GM10266 (cell line): Measurements from ENCODE around the gene SUN2.

ENCODE experiments used
- DNase-seq: peaks from one replicate; pipeline ENCODE4 v3.0.0; 2012; ENCODE audit errors: extremely low spot score
- TF ChIP-seq, protein P1 (sequence below): IDR thresholded peaks from 2 replicates; pipeline ENCODE4 v1.5.1; 2012; ENCODE audit warnings: mild to moderate bottlenecking, low read depth; ENCODE audit not compliant: control insufficient read depth, insufficient read depth; ENCODE audit errors: missing control alignments

Gene SUN2

DNA sequence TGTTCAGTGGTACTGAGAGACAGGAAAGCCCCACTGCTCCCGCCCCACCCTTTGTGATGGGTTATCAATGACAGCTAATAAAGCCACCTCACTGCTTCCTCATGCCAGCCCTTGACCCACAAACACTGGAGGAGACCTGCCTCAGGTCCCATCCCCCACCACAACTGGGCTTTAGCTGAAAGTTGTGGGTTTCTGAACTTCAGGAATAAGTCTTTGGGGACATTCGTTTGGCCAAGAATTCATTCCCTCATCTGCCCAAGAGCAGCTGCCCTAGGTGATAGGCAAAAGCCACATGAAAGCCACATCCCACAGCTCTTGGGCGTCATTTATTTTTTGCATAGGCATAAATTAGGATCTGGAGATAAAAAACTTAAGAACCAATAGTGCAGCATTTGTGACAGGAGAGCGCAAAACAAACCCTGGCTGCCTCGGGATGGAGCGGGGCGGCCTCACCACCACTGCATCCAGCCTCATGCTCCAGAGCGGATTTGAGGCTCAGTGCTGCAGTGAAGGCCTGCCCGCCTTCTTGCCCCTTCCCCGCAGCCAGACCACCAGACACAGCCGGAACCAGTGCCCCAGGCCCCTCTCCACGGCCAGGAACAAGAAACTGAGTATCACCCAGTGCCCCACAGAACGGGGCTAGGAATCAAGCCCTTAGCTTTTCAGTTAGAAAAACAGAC, 21.2 kb downstream of the SUN2 start:
- TF ChIP-seq, protein P1, sequence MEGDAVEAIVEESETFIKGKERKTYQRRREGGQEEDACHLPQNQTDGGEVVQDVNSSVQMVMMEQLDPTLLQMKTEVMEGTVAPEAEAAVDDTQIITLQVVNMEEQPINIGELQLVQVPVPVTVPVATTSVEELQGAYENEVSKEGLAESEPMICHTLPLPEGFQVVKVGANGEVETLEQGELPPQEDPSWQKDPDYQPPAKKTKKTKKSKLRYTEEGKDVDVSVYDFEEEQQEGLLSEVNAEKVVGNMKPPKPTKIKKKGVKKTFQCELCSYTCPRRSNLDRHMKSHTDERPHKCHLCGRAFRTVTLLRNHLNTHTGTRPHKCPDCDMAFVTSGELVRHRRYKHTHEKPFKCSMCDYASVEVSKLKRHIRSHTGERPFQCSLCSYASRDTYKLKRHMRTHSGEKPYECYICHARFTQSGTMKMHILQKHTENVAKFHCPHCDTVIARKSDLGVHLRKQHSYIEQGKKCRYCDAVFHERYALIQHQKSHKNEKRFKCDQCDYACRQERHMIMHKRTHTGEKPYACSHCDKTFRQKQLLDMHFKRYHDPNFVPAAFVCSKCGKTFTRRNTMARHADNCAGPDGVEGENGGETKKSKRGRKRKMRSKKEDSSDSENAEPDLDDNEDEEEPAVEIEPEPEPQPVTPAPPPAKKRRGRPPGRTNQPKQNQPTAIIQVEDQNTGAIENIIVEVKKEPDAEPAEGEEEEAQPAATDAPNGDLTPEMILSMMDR: no peak
- DNase-seq: no peak

DNA sequence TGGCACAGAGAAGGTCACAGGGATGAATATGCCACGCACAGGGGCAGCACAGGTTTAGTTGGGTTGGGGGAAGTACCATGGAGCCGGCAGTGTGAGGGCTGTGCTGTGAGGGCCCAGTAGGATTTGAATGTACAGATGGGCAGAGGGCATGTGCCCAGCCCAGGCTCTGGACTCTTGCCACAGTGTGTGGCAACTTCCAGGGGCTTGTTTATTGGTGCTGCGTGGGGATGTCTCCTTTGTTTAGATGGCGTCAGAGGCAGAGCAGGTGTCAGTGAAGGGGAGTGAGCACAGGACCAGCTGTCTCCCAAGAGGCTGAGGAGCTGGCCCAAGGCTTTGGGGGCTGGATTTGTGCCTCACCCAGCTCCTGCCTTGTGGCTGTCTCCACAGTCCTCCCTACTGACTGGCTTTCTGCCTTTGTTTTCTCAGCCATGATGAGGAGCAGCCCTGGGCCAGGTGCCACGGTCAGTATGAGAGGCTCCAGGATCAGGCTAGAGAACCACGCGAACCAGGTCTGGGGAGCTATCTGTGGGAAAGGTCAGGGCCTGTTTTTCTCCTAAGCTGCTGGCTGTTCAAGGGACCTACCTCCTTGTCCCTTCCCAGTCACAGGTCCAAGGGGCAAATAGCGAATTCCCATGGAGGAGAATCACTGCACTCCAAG, 21.9 kb downstream of the SUN2 start:
- no peak for DNase-seq
- TF ChIP-seq, protein P1: no peak

DNA sequence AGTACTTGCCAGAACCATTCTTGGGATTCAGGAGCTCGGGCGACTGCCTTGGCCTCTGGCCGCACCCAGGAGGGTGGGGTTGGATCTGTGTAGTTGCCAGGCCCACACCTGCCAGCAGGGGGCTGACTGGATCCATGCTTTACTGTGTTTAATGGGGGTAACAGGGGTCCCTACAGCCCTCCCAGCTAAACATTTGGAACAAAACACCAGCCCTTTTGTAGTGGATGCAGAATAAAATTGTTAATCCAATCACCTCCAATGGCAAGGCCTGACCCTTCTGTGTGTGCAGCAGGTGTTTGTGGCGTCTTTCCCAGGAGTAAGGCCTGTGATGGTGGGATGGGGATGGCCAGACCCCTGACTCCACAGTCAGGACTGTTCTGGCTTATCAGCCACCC, 22.5 kb downstream of the SUN2 start:
- peak; percentile 49 for DNase-seq

DNA sequence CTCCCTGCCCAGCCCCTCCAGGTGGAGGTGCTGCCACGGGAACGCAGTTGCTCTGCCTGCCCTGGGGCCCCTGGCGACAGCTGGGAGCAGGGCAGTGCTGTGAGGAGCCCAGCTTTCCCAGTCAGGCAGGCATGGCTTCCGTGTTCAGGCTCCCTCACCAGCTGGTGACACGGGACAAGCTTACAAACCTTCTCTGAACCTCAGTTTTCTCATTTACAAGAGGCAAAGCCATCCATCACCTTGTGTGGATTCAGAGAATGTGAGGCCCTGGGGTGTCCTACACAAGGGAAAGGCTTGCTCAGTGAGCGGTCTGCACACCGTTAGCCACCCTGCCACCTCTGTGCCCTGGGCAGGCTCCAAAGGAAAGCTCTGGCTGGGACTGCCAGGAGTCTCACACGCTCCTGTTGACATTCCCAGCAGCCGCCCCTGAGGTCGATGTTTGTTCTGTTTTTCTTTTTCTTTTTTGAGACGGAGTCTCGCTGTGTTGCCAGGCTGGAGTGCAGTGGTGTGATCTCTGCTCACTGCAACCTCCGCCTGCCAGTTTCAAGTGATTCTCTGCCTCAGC, 23.5 kb downstream of the SUN2 start:
- DNase-seq: no peak
- TF ChIP-seq, protein P1: no peak

More for the DNA sequence above, 22.5 kb downstream of the SUN2 start:
- TF ChIP-seq, protein P1: peak; percentile 66

DNA sequence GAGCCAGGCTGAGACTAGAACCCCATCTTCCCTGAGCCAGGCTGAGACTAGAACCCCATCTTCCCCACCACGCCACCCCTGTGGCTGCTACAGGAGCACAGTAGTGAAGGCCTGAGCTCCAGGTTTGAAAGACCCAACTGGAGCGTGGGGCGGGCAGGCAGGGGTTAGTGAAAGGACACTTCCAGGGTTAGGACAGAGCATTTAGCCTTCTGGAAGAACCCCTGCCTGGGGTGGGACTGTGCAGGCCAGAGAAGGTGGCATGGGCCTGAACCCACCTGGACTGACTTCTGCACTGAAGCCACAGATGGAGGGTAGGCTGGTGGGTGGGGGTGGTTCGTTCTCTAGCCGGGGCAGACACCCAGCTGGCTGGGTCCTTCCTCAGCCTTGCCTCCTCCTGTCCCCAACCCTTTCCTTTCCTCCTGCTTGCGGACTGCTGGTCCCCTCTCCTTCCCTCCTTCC, 24.1 kb downstream of the SUN2 start:
- no peak for DNase-seq

DNA sequence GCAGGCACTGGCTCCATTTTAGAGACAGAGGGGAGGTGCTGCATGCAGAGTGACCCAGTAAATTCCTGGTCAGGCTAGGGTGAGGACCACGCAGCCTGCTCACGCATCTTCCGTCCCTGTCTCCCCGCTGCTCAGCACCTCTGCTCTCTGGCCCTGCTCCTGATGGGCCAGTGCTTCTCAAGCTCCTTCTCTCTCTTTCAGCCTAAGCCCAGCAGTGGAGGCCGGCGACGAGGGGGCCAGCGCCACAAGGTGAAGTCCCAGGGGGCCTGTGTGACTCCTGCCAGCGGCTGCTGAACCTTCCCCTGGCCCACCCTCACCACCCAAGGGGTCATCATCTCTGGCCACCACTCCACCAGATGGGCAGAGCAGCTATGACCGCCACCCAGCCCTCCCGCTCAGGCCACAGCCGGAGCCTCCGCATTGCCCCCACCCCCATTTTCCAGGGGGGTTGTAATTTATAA, 25.4 kb downstream of the SUN2 start:
- no peak for DNase-seq
- TF ChIP-seq, protein P1: no peak

More for the DNA sequence above, 24.1 kb downstream of the SUN2 start:
- TF ChIP-seq, protein P1: no peak

DNA sequence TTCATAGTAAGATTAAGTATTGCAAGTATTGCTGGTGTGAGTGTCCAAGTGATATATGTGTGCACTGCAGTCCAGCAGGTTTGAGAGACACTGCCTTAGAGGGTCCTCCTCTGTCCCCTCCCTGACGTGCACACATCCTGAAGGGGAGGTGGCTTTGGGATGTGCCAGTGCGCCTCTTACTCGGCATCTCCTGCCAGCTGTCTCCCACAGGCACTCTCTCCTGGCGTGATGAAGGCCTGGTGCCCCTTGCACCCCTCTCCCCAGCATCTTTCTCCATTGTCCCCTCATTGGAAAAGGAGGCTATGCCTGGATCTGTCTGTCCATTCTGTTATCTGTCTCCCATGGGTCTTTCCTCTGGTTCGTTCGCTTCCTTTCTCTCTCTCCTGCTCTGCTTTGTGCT, 25.9 kb downstream of the SUN2 start:
- TF ChIP-seq, protein P1: no peak
- DNase-seq: no peak
